Activated naive CD4-positive, alpha-beta T cell treated with anti-CD3 and anti-CD28 coated beads for 36 hours (primary cell): ENCODE data around the gene HMGXB3. TPM values are rescaled to one million over a fixed set of nuclear protein-coding genes. Genes with fewer than 3 reads are reported as not detected.

Experiments used
- CTCF ChIA-PET: fragments of 350-600 bp; sonication (Branson Sonifier 250); formaldehyde crosslinking; loops from one replicate; lab custom pipeline; 2021; ENCODE audit warnings: antibody characterized with exemption; lab: Charles Lee
- DNase-seq: peaks from one replicate; pipeline ENCODE4 v3.0.0-alpha.2; 2020
- H3K27ac Mint-ChIP-seq: one replicate; pipeline ENCODE4 v1.8.0; 2021; ENCODE audit warnings: mild to moderate bottlenecking, mixed read lengths
- H3K27me3 Mint-ChIP-seq: one replicate; pipeline ENCODE4 v1.8.0; 2021; ENCODE audit warnings: low read depth, mixed read lengths
- H3K36me3 Mint-ChIP-seq: one replicate; pipeline ENCODE4 v1.8.0; 2021; ENCODE audit warnings: low read depth, mixed read lengths
- H3K4me1 Mint-ChIP-seq: one replicate; pipeline ENCODE4 v1.8.0; 2021; ENCODE audit warnings: low read depth, mixed read lengths
- H3K4me3 Mint-ChIP-seq: one replicate; pipeline ENCODE4 v1.8.0; 2021; ENCODE audit warnings: mild to moderate bottlenecking, moderate library complexity, mixed read lengths
- H3K9me3 Mint-ChIP-seq: one replicate; pipeline ENCODE4 v1.8.0; 2021; ENCODE audit warnings: mixed read lengths
- intact Hi-C: fragments of 100-400 bp; cut with micrococcal nuclease; formaldehyde crosslinking; loops from one replicate; pipeline ENCODE4 v1.15.1; 2023
- total RNA-seq, 2 experiments: library from RNA; stranded (reverse); gene quantifications; one replicate each; pipeline ENCODE4 v1.2.3, GENCODE V29; 2021

HMGXB3 gene
- total RNA-seq, 2 experiments from 2014 or later = 24.3 to 26.8 TPM

- no peaks in the 10 kb centered on the region for H3K9me3 Mint-ChIP-seq
- DNase-seq = no peak
- intact Hi-C loops = loop anchor here (1.0 to 5.0 kb wide), 3 partner anchors 25 to 66 kb away; no protein-coding TSS in a partner anchor
These were observed 66.4 kb downstream of the HMGXB3 start for GRCh38 chr5:150066901-150067396.

GRCh38 chr5:150067405-150067960, 66.9 kb downstream of the HMGXB3 start:
- intact Hi-C loops = loop anchor here (1.0 to 5.0 kb wide), 3 partner anchors 25 to 66 kb away; no protein-coding TSS in a partner anchor
- Mint-ChIP-seq H3K27me3 (no peaks in the 10 kb centered on the region), H3K9me3 (no peaks in the 10 kb centered on the region), H3K4me3 (no peak overlapping the region), H3K4me1 (peaks cover 12% of the 10 kb centered on the region), H3K36me3 (no peaks in the 10 kb centered on the region), H3K27ac (no peak overlapping the region)
- DNase-seq = no peak
- CTCF ChIA-PET = interaction anchor here (1.3 kb wide), 1 partner anchor 63 kb away, joined by 5 read pairs; no protein-coding TSS in a partner anchor

More at GRCh38 chr5:150066901-150067396, 66.4 kb downstream of the HMGXB3 start:
- Mint-ChIP-seq H3K27me3 (no peaks in the 10 kb centered on the region), H3K27ac (peak overlapping the region; percentile 44), H3K36me3 (no peaks in the 10 kb centered on the region), H3K4me3 (no peak overlapping the region), H3K4me1 (peaks cover 12% of the 10 kb centered on the region)
- CTCF ChIA-PET = interaction anchor here (1.3 kb wide), 1 partner anchor 63 kb away, joined by 5 read pairs; no protein-coding TSS in a partner anchor

GRCh38 chr5:150068071-150068470, 67.5 kb downstream of the HMGXB3 start:
- Mint-ChIP-seq H3K4me1 (peaks cover 12% of the 10 kb centered on the region), H3K4me3 (no peak overlapping the region), H3K36me3 (no peaks in the 10 kb centered on the region), H3K27ac (no peak overlapping the region), H3K27me3 (no peaks in the 10 kb centered on the region), H3K9me3 (no peaks in the 10 kb centered on the region)
- intact Hi-C loops = loop anchor here (5.0 kb wide), 1 partner anchor 54 kb away; no protein-coding TSS in a partner anchor
- CTCF ChIA-PET = interaction anchor here (1.3 kb wide), 1 partner anchor 62 kb away, joined by 5 read pairs; no protein-coding TSS in a partner anchor
- no peak for DNase-seq

- H3K4me3 Mint-ChIP-seq = no peak overlapping the region
- no peak for DNase-seq
- H3K4me1 Mint-ChIP-seq = peaks cover 12% of the 10 kb centered on the region
- no peaks in the 10 kb centered on the region for H3K9me3 Mint-ChIP-seq
- no peaks in the 10 kb centered on the region for H3K27me3 Mint-ChIP-seq
- no peak overlapping the region for H3K27ac Mint-ChIP-seq
- intact Hi-C loops = loop anchor here (5.0 kb wide), 1 partner anchor 54 kb away; no protein-coding TSS in a partner anchor
- CTCF ChIA-PET = interaction anchor here (1.3 kb wide), 1 partner anchor 62 kb away, joined by 5 read pairs; no protein-coding TSS in a partner anchor
- no peaks in the 10 kb centered on the region for H3K36me3 Mint-ChIP-seq
These were observed 67.9 kb downstream of the HMGXB3 start for GRCh38 chr5:150068472-150068871.

GRCh38 chr5:150068961-150069645, 68.6 kb downstream of the HMGXB3 start:
- H3K4me1 Mint-ChIP-seq = peaks cover 12% of the 10 kb centered on the region
- no peak overlapping the region for H3K4me3 Mint-ChIP-seq
- H3K9me3 Mint-ChIP-seq = no peaks in the 10 kb centered on the region
- intact Hi-C loops = loop anchor here (5.0 kb wide), 1 partner anchor 53 kb away; no protein-coding TSS in a partner anchor
- no peak overlapping the region for H3K27ac Mint-ChIP-seq
- H3K36me3 Mint-ChIP-seq = no peaks in the 10 kb centered on the region
- H3K27me3 Mint-ChIP-seq = no peaks in the 10 kb centered on the region
- CTCF ChIA-PET = no interaction called here
- DNase-seq = no peak

GRCh38 chr5:150069672-150070627, 69.4 kb downstream of the HMGXB3 start:
- peaks cover 12% of the 10 kb centered on the region for H3K4me1 Mint-ChIP-seq
- H3K9me3 Mint-ChIP-seq = no peaks in the 10 kb centered on the region
- CTCF ChIA-PET = no interaction called here
- no peak overlapping the region for H3K4me3 Mint-ChIP-seq
- H3K36me3 Mint-ChIP-seq = no peaks in the 10 kb centered on the region
- DNase-seq = no peak
- H3K27ac Mint-ChIP-seq = no peak overlapping the region
- intact Hi-C loops = loop anchor here (5.0 kb wide), 1 partner anchor 52 kb away; no protein-coding TSS in a partner anchor
- no peaks in the 10 kb centered on the region for H3K27me3 Mint-ChIP-seq

GRCh38 chr5:150070821-150071220, 70.3 kb downstream of the HMGXB3 start:
- CTCF ChIA-PET = no interaction called here
- intact Hi-C loops = no loop called here

GRCh38 chr5:150073086-150073625, 72.6 kb downstream of the HMGXB3 start:
- Mint-ChIP-seq H3K9me3 (no peaks in the 10 kb centered on the region), H3K36me3 (no peaks in the 10 kb centered on the region), H3K4me3 (no peak overlapping the region), H3K27me3 (no peaks in the 10 kb centered on the region), H3K27ac (no peak overlapping the region), H3K4me1 (no peaks in the 10 kb centered on the region)
- intact Hi-C loops = no loop called here
- no peak for DNase-seq
- CTCF ChIA-PET = interaction anchor here (0.5 kb wide), 1 partner anchor 14 kb away, joined by 5 read pairs; no protein-coding TSS in a partner anchor

More at GRCh38 chr5:150070821-150071220, 70.3 kb downstream of the HMGXB3 start:
- no peaks in the 10 kb centered on the region for H3K9me3 Mint-ChIP-seq
- no peak overlapping the region for H3K4me3 Mint-ChIP-seq
- no peaks in the 10 kb centered on the region for H3K36me3 Mint-ChIP-seq
- no peak for DNase-seq
- no peak overlapping the region for H3K27ac Mint-ChIP-seq
- H3K4me1 Mint-ChIP-seq = peaks cover 12% of the 10 kb centered on the region
- H3K27me3 Mint-ChIP-seq = no peaks in the 10 kb centered on the region

GRCh38 chr5:150073677-150074076, 73.1 kb downstream of the HMGXB3 start:
- CTCF ChIA-PET = interaction anchor here (0.9 kb wide), 1 partner anchor 42 kb away, joined by 3 read pairs; no protein-coding TSS in a partner anchor

GRCh38 chr5:150075233-150075632, 74.7 kb downstream of the HMGXB3 start:
- H3K4me1 Mint-ChIP-seq = no peaks in the 10 kb centered on the region
- DNase-seq = no peak
- H3K27me3 Mint-ChIP-seq = peaks cover 4% of the 10 kb centered on the region
- CTCF ChIA-PET = interaction anchor here (0.6 to 0.9 kb wide), 2 partner anchors 11 to 36 kb away, joined by 3 to 4 read pairs; no protein-coding TSS in a partner anchor
- no peak overlapping the region for H3K27ac Mint-ChIP-seq
- H3K9me3 Mint-ChIP-seq = no peaks in the 10 kb centered on the region
- H3K4me3 Mint-ChIP-seq = no peak overlapping the region
- no peaks in the 10 kb centered on the region for H3K36me3 Mint-ChIP-seq
- intact Hi-C loops = no loop called here

More at GRCh38 chr5:150073677-150074076, 73.1 kb downstream of the HMGXB3 start:
- DNase-seq = no peak
- Mint-ChIP-seq H3K4me3 (no peak overlapping the region), H3K36me3 (no peaks in the 10 kb centered on the region), H3K9me3 (no peaks in the 10 kb centered on the region), H3K27me3 (no peaks in the 10 kb centered on the region), H3K27ac (no peak overlapping the region), H3K4me1 (no peaks in the 10 kb centered on the region)
- intact Hi-C loops = no loop called here

- Mint-ChIP-seq H3K27ac (no peak overlapping the region), H3K9me3 (no peaks in the 10 kb centered on the region), H3K27me3 (peaks cover 4% of the 10 kb centered on the region), H3K4me3 (no peak overlapping the region), H3K36me3 (no peaks in the 10 kb centered on the region), H3K4me1 (no peaks in the 10 kb centered on the region)
- no peak for DNase-seq
- intact Hi-C loops = no loop called here
- CTCF ChIA-PET = interaction anchor here (0.6 to 0.9 kb wide), 2 partner anchors 36 to 665 kb away, joined by 4 read pairs; no protein-coding TSS in a partner anchor
These were observed 75.3 kb downstream of the HMGXB3 start for GRCh38 chr5:150075806-150076205.
